Kidney glomerular epithelial cell (primary cell): ENCODE results near the gene RAB36.

Experiments used
- DNase-seq: peaks from one replicate; lab custom pipeline; 2025; lab: John Stamatoyannopoulos, UW

Gene RAB36

GRCh38 chr22:23108249-23109078 lies 36.8 kb upstream of the RAB36 start:
- DNase-seq = no peak

- no peak for DNase-seq
Observed at GRCh38 chr22:23109079-23109347, 36.3 kb upstream of the RAB36 start.

- no peak for DNase-seq
Observed at GRCh38 chr22:23109441-23109978, 35.8 kb upstream of the RAB36 start.

- no peak for DNase-seq
Observed at GRCh38 chr22:23110190-23110921, 34.9 kb upstream of the RAB36 start.

- DNase-seq = no peak
Observed at GRCh38 chr22:23110922-23111527, 34.3 kb upstream of the RAB36 start.

GRCh38 chr22:23112472-23113012 lies 32.7 kb upstream of the RAB36 start:
- DNase-seq = no peak

GRCh38 chr22:23113067-23113846 lies 32.0 kb upstream of the RAB36 start:
- DNase-seq = no peak

GRCh38 chr22:23113847-23114720 lies 31.2 kb upstream of the RAB36 start:
- DNase-seq = no peak

GRCh38 chr22:23114721-23115020 lies 30.6 kb upstream of the RAB36 start:
- DNase-seq = no peak

GRCh38 chr22:23115369-23115768 lies 29.9 kb upstream of the RAB36 start:
- no peak for DNase-seq

- DNase-seq = no peak
Observed at GRCh38 chr22:23115825-23116494, 29.3 kb upstream of the RAB36 start.

- no peak for DNase-seq
Observed at GRCh38 chr22:23116506-23117263, 28.6 kb upstream of the RAB36 start.

GRCh38 chr22:23117275-23117674 lies 28.0 kb upstream of the RAB36 start:
- no peak for DNase-seq

GRCh38 chr22:23117891-23118646 lies 27.2 kb upstream of the RAB36 start:
- no peak for DNase-seq

GRCh38 chr22:23118647-23119493 lies 26.4 kb upstream of the RAB36 start:
- no peak for DNase-seq

GRCh38 chr22:23119494-23120414 lies 25.5 kb upstream of the RAB36 start:
- no peak for DNase-seq

- DNase-seq = no peak
Observed at GRCh38 chr22:23120415-23120899, 24.8 kb upstream of the RAB36 start.
